Endothelial cell of umbilical vein (primary cell): ENCODE measurements around the gene JARID2. TPM values are rescaled to one million over a fixed set of nuclear protein-coding genes. Genes with fewer than 3 reads are reported as not detected.
A peak's percentile ranks its signal among the peaks of the same experiment; 100 is the strongest.

Source experiments
- BruUV-seq: library from RNA; stranded (reverse); fragments of 400-500 nt; replicated peaks from 2 replicates; lab custom pipeline; 2021; lab: Mats Ljungman, UMichigan
- CTCF ChIA-PET: fragments of 300-600, 350-600 bp; sonication (Branson Sonifier 250); formaldehyde crosslinking; loops from one replicate; lab custom pipeline; 2021; ENCODE audit warnings: antibody characterized with exemption, inconsistent platforms; lab: Charles Lee
- POLR2A ChIA-PET: fragments of 300-600, 350-600 bp; sonication (Branson Sonifier 250); formaldehyde crosslinking; loops from one replicate; lab custom pipeline; 2021; ENCODE audit warnings: antibody characterized with exemption, inconsistent platforms; lab: Charles Lee
- DNase-seq: peaks from one replicate; pipeline ENCODE4 v3.0.0-alpha.2; 2011; ENCODE audit warnings: low read depth, low spot score
- FAIRE-seq: peaks from 2 replicates; lab custom pipeline; 2011; peaks lifted over from hg19 to GRCh38; lab: Jason Lieb, UNC
- H2AFZ ChIP-seq: 2 replicates; pipeline ENCODE4 v1.6.0; 2012; ENCODE audit warnings: low read depth, low read length, control low read depth, inconsistent platforms
- H3K27ac ChIP-seq: 2 replicates; pipeline ENCODE4 v1.5.1; 2011; ENCODE audit warnings: low read depth, mild to moderate bottlenecking, control low read depth, low read length, moderate library complexity; ENCODE audit not compliant: insufficient read depth
- H3K27me3 ChIP-seq, 2 experiments: 2 replicates each; pipeline versions ENCODE4 v1.6.0 to v1.6.1; 2011; ENCODE audit warnings: low read length in 2 of 2, mixed read lengths in 1 of 2; ENCODE audit not compliant: control insufficient read depth in 2 of 2, insufficient read depth in 2 of 2
- H3K36me3 ChIP-seq, 2 experiments: 2 replicates in 1 of 2; 3 replicates in 1 of 2; pipeline ENCODE4 v1.5.1; 2011; ENCODE audit warnings: low read length in 2 of 2, mild to moderate bottlenecking in 1 of 2, moderate library complexity in 1 of 2; ENCODE audit not compliant: control insufficient read depth in 2 of 2, insufficient read depth in 2 of 2; ENCODE audit errors: extremely low read depth in 1 of 2
- H3K4me1 ChIP-seq: 3 replicates; pipeline ENCODE4 v1.5.1; 2011; ENCODE audit warnings: mild to moderate bottlenecking, low read length; ENCODE audit not compliant: control insufficient read depth, insufficient read depth; ENCODE audit errors: extremely low read depth
- H3K4me2 ChIP-seq: 2 replicates; pipeline ENCODE4 v1.6.1; 2011; ENCODE audit warnings: low read length, control low read depth, mixed read lengths; ENCODE audit not compliant: insufficient read depth
- H3K4me3 ChIP-seq, 3 experiments: fragments of 200-600 bp in 1 of 3; sonication (generic), shearing (Covaris generic) in 1 of 3; replicated peaks in 1 of 3; 2 replicates each; pipeline ENCODE4 v1.5.1; 2011 to 2016; ENCODE audit warnings: control low read depth in 3 of 3, low read length in 3 of 3, mild to moderate bottlenecking in 2 of 3, inconsistent platforms in 1 of 3, low read depth in 1 of 3, moderate library complexity in 1 of 3; ENCODE audit not compliant: insufficient read depth in 1 of 3
- H3K79me2 ChIP-seq: 2 replicates; pipeline ENCODE4 v1.6.0; 2012; ENCODE audit warnings: low read length, inconsistent platforms; ENCODE audit not compliant: control insufficient read depth, insufficient read depth
- H3K9ac ChIP-seq: replicated peaks from 2 replicates; pipeline ENCODE3; 2011; ENCODE audit warnings: low read length, control low read depth; ENCODE audit not compliant: insufficient read depth; ENCODE audit errors: extremely low read depth
- H3K9me1 ChIP-seq: replicated peaks from 3 replicates; pipeline ENCODE4 v1.6.0; 2011; ENCODE audit warnings: mild to moderate bottlenecking, low read length; ENCODE audit not compliant: control insufficient read depth, insufficient read depth; ENCODE audit errors: extremely low read depth
- H3K9me3 ChIP-seq: replicated peaks from 2 replicates; pipeline ENCODE4 v1.5.1; 2012; ENCODE audit warnings: low read length, inconsistent platforms; ENCODE audit not compliant: control insufficient read depth, insufficient read depth
- H4K20me1 ChIP-seq: replicated peaks from 2 replicates; pipeline ENCODE3; 2011; ENCODE audit warnings: mild to moderate bottlenecking, low read length; ENCODE audit not compliant: control insufficient read depth, insufficient read depth; ENCODE audit errors: extremely low read depth
- EZH2 ChIP-seq: IDR thresholded peaks from 2 replicates; pipeline ENCODE4 v1.6.1; 2012; ENCODE audit warnings: borderline replicate concordance, low read depth, mild to moderate bottlenecking, moderate library complexity, low read length, inconsistent platforms; ENCODE audit not compliant: severe bottlenecking
- FOS ChIP-seq: IDR thresholded peaks from 2 replicates; pipeline ENCODE4 v1.6.1; 2011; ENCODE audit warnings: mild to moderate bottlenecking, low read length, moderate library complexity, borderline replicate concordance; ENCODE audit not compliant: insufficient read depth
- GATA2 ChIP-seq: IDR thresholded peaks from 2 replicates; pipeline ENCODE4 v1.7.0; 2011; ENCODE audit warnings: low read depth, mild to moderate bottlenecking, moderate library complexity, mixed read lengths, low read length; ENCODE audit not compliant: insufficient read length, insufficient read depth
- JUN ChIP-seq: IDR thresholded peaks from 2 replicates; pipeline ENCODE4 v1.6.1; 2011; ENCODE audit warnings: borderline replicate concordance, low read depth; ENCODE audit not compliant: insufficient read length, insufficient read depth
- MAX ChIP-seq: IDR thresholded peaks from 2 replicates; pipeline ENCODE4 v1.6.1; 2011; ENCODE audit not compliant: insufficient read depth, insufficient read length
- MYC ChIP-seq: IDR thresholded peaks from one replicate; pipeline ENCODE4 v1.6.1; 2011; ENCODE audit warnings: mild to moderate bottlenecking, low read depth, low read length
- POLR2A ChIP-seq: IDR thresholded peaks from 2 replicates; pipeline ENCODE4 v1.6.1; 2012; ENCODE audit warnings: low read depth, mild to moderate bottlenecking, control low read depth, low read length
- POLR2AphosphoS5 ChIP-seq: IDR thresholded peaks from 2 replicates; pipeline ENCODE4 v1.6.1; 2012; ENCODE audit warnings: low read depth, mild to moderate bottlenecking, control low read depth, low read length, moderate library complexity; ENCODE audit not compliant: insufficient read depth
- dilution Hi-C: fragments of 300-500 bp; cut with MboI; formaldehyde crosslinking; loops from one replicate; pipeline ENCODE4 v1.15.0; 2019; ENCODE audit warnings: low sequenced_read_pairs; ENCODE audit not compliant: extremely low pct_ligation_motif_present
- intact Hi-C: fragments of 100-400 bp; cut with micrococcal nuclease; formaldehyde crosslinking; loops from one replicate; pipeline ENCODE4 v1.10.0; 2022
- polyA plus RNA-seq, 4 experiments: library from polyadenylated mRNA; depleted of rRNA in 3 of 4; stranded (reverse) in 3 of 4; unstranded in 1 of 4; fragments of >200 nt; gene quantifications; 2 replicates each; pipeline versions ENCODE4 v1.2.1 to v1.2.3, GENCODE V29; 2011 to 2012; ENCODE audit warnings: missing spikeins in 1 of 4
- total RNA-seq: library from RNA; stranded (reverse); gene quantifications from 2 replicates; pipeline ENCODE4 v1.2.3, GENCODE V29; 2021
- TF ChIP-seq, protein P1 (sequence below), 2 donors: IDR thresholded peaks; 1 replicate in 1 of 2; 2 replicates in 1 of 2; pipeline ENCODE4 v1.5.1; 2011; ENCODE audit warnings: low read length in 2 of 2, mild to moderate bottlenecking in 2 of 2, moderate library complexity in 2 of 2, control low read depth in 1 of 2, inconsistent platforms in 1 of 2, low read depth in 1 of 2; ENCODE audit not compliant: insufficient read depth in 1 of 2; ENCODE audit errors: extremely low read depth in 1 of 2

Gene JARID2
- total and polyA plus RNA-seq, 2 donors (not counting 3 experiments of a cell fraction or from before 2014, with no cell fraction given), result 2.9 to 10.6 TPM

GRCh38 chr6:15504581-15505350 is 258.9 kb downstream of the JARID2 start:
- FAIRE-seq, result peak; percentile 42
- BruUV-seq, result no TSS peak
- no peaks in the 10 kb centered on the region for H3K9me1 ChIP-seq
- no peaks in the 10 kb centered on the region for H3K27me3 ChIP-seq
- H3K27ac ChIP-seq, result no peak overlapping the region
- intact Hi-C loops (loop anchor here (2.0 to 5.0 kb wide), 2 partner anchors 48 to 118 kb away; no protein-coding TSS in a partner anchor), dilution Hi-C loops (no loop called here)
- ChIA-PET POLR2A (no interaction called here), CTCF (interaction anchor here (0.7 to 2.0 kb wide), 6 partner anchors 10 to 1293 kb away, joined by 3 to 10 read pairs (median 4); partner anchors contain the start of gene DTNBP1)
- no peak overlapping the region for H3K9ac ChIP-seq
- H3K36me3 ChIP-seq, result peaks cover 2 to 4% of the 10 kb centered on the region in 2 experiments
- H3K79me2 ChIP-seq, result no peaks in the 10 kb centered on the region
- H2AFZ ChIP-seq, result no peak overlapping the region
- peak overlapping the region; percentile 19 for H3K4me2 ChIP-seq
- peak; percentile 91 for DNase-seq
- H4K20me1 ChIP-seq, result no peaks in the 10 kb centered on the region
- TF ChIP-seq MYC, result no peak
- H3K4me3 ChIP-seq, result peak overlapping the region in 1 of 3 experiments; percentile 1
- peaks cover 11% of the 10 kb centered on the region for H3K4me1 ChIP-seq
- no peaks in the 10 kb centered on the region for H3K9me3 ChIP-seq

- H3K4me1 ChIP-seq, result peaks cover 11% of the 10 kb centered on the region
- FAIRE-seq, result no peak
- DNase-seq, result no peak
- no peaks in the 10 kb centered on the region for H3K9me3 ChIP-seq
- H3K4me2 ChIP-seq, result peak overlapping the region; percentile 19
- no peak overlapping the region for H3K27ac ChIP-seq
- POLR2A ChIA-PET, result no interaction called here
- CTCF ChIA-PET, result interaction anchor here (0.7 to 2.0 kb wide), 6 partner anchors 9 to 1294 kb away, joined by 3 to 10 read pairs (median 4); partner anchors contain the start of gene DTNBP1
- H3K36me3 ChIP-seq, result peaks cover 2 to 4% of the 10 kb centered on the region in 2 experiments
- no peak overlapping the region for H2AFZ ChIP-seq
- no peak overlapping the region for H3K9ac ChIP-seq
- no peaks in the 10 kb centered on the region for H4K20me1 ChIP-seq
- no peak overlapping the region for H3K4me3 ChIP-seq
- no peaks in the 10 kb centered on the region for H3K9me1 ChIP-seq
- no peaks in the 10 kb centered on the region for H3K27me3 ChIP-seq
- dilution Hi-C loops, result no loop called here
- BruUV-seq, result no TSS peak
- intact Hi-C loops, result loop anchor here (2.0 kb wide), 1 partner anchor 117 kb away; no protein-coding TSS in a partner anchor
- H3K79me2 ChIP-seq, result no peaks in the 10 kb centered on the region
- TF ChIP-seq EZH2, result no peak
- no peak for TF ChIP-seq JUN
- no peak for TF ChIP-seq GATA2
- no peak for TF ChIP-seq POLR2AphosphoS5
- TF ChIP-seq MYC, result no peak
- no peak for TF ChIP-seq FOS
- TF ChIP-seq, protein P1, sequence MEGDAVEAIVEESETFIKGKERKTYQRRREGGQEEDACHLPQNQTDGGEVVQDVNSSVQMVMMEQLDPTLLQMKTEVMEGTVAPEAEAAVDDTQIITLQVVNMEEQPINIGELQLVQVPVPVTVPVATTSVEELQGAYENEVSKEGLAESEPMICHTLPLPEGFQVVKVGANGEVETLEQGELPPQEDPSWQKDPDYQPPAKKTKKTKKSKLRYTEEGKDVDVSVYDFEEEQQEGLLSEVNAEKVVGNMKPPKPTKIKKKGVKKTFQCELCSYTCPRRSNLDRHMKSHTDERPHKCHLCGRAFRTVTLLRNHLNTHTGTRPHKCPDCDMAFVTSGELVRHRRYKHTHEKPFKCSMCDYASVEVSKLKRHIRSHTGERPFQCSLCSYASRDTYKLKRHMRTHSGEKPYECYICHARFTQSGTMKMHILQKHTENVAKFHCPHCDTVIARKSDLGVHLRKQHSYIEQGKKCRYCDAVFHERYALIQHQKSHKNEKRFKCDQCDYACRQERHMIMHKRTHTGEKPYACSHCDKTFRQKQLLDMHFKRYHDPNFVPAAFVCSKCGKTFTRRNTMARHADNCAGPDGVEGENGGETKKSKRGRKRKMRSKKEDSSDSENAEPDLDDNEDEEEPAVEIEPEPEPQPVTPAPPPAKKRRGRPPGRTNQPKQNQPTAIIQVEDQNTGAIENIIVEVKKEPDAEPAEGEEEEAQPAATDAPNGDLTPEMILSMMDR (IDR thresholded peaks at IDR 0.05; ENCODE audit: extremely low read depth in 1 of 2, insufficient read depth in 1 of 2, low read depth in 1 of 2, low read length in 2 of 2), result no peak
- no peak for TF ChIP-seq MAX
- no peak for TF ChIP-seq POLR2A
Observed at GRCh38 chr6:15505463-15505918, 259.6 kb downstream of the JARID2 start.
